ENCODE results near the gene FEM1C. TPM values are rescaled to one million over a fixed set of nuclear protein-coding genes. Genes with fewer than 3 reads are reported as not detected.

FEM1C gene
- total RNA-seq, 1 donor from 2014 or later = 18.4 TPM

DNA sequence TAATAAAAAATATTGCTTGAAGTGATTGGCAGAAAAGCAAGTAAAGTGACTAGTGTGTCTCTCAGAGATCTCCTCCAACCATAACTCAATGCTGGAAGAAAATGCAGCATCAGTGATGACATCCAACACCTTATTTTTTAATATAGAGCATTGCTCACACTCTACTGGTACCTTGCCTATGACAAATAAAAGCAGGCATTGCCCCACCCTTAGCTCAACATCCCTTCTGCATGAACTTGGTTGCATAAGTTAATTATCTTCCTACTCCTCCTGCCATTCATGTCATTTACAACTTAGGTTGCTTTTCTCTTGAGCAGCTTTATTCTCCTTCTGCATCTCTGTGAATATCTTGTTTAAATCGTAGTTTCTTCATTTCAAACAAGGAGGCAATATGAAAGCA is 41.2 kb downstream of the FEM1C start:
- H3K4me1 Mint-ChIP-seq (ENCODE audit: low read depth) = no peaks in the 10 kb centered on the region
- DNase-seq (ENCODE audit: low spot score, unreplicated experiment) = no peak
- peaks cover 15% of the 10 kb centered on the region for H3K27me3 Mint-ChIP-seq
- TF ChIP-seq, protein P1, sequence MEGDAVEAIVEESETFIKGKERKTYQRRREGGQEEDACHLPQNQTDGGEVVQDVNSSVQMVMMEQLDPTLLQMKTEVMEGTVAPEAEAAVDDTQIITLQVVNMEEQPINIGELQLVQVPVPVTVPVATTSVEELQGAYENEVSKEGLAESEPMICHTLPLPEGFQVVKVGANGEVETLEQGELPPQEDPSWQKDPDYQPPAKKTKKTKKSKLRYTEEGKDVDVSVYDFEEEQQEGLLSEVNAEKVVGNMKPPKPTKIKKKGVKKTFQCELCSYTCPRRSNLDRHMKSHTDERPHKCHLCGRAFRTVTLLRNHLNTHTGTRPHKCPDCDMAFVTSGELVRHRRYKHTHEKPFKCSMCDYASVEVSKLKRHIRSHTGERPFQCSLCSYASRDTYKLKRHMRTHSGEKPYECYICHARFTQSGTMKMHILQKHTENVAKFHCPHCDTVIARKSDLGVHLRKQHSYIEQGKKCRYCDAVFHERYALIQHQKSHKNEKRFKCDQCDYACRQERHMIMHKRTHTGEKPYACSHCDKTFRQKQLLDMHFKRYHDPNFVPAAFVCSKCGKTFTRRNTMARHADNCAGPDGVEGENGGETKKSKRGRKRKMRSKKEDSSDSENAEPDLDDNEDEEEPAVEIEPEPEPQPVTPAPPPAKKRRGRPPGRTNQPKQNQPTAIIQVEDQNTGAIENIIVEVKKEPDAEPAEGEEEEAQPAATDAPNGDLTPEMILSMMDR (IDR thresholded peaks at IDR 0.05; ENCODE audit: unreplicated experiment) = no peak
- H3K4me3 Mint-ChIP-seq (ENCODE audit: low read depth) = no peak overlapping the region
- no peaks in the 10 kb centered on the region for H3K36me3 Mint-ChIP-seq (ENCODE audit: insufficient read depth)
- no peak overlapping the region for H3K27ac Mint-ChIP-seq
- H3K9me3 Mint-ChIP-seq (ENCODE audit: low read depth) = no peaks in the 10 kb centered on the region

DNA sequence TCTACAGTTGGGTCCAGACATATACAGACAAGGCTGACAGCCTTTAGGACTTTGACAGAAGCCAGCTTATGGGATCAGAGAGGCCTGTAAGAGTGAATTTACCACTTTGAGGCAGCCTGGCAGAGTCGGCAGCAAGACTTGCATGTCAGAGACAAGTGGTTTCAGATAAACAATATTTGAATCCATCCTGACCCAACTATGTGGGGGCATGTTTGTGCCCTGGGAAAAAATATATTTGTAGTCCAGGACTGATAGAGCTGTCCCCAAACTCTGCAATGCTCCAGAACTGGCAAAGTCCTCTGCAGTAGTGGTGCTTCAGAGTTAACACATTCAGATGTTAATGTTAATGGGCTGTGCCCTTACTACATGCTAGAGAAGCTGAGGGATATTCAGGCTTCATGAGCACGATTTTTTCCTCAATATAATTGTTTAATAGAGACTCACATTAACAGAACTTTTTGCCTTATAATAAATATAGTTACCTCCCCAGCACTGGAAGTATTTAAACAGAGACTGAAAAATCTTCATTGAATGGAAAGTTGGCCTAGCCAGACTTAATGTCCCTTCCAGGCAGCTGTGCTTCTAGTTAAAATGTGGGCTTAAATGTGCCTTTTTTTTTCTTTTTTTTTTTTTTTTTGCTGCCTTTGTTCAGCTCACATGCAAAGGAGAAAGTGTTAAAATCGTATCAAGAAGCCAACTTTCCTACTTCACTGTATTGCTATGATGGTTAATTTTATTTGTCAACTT is 42.9 kb downstream of the FEM1C start:
- no peaks in the 10 kb centered on the region for H3K9me3 Mint-ChIP-seq (ENCODE audit: low read depth)
- H3K36me3 Mint-ChIP-seq (ENCODE audit: insufficient read depth) = no peaks in the 10 kb centered on the region
- no peak for DNase-seq (ENCODE audit: low spot score, unreplicated experiment)
- H3K4me1 Mint-ChIP-seq (ENCODE audit: low read depth) = no peaks in the 10 kb centered on the region
- no peak overlapping the region for H3K4me3 Mint-ChIP-seq (ENCODE audit: low read depth)
- no peak overlapping the region for H3K27ac Mint-ChIP-seq
- TF ChIP-seq, protein P1 (IDR thresholded peaks at IDR 0.05; ENCODE audit: unreplicated experiment) = no peak
- H3K27me3 Mint-ChIP-seq = peaks cover 14% of the 10 kb centered on the region

DNA sequence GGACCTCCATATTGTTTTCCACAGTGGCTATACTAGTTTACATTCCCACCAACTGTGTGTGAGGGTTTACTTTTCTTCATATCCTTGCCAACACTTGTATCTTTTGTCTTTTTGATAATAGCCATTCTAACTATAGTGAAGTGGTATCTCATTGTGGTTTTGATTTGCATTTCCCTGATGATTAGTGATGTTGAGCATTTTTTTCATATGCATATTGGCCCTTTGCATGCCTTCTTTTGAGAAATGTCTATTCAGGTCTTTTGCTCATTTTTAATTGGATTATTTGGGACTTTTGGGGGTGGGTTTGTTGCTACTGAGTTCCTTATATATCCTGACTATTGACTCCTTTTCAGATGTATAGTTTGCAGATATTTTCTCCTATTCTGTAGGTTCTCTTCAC is 44.4 kb downstream of the FEM1C start:
- DNase-seq (ENCODE audit: low spot score, unreplicated experiment) = no peak
- TF ChIP-seq, protein P1 (IDR thresholded peaks at IDR 0.05; ENCODE audit: unreplicated experiment) = no peak
- H3K27ac Mint-ChIP-seq = no peak overlapping the region
- no peaks in the 10 kb centered on the region for H3K9me3 Mint-ChIP-seq (ENCODE audit: low read depth)
- no peak overlapping the region for H3K4me3 Mint-ChIP-seq (ENCODE audit: low read depth)
- peaks cover 15% of the 10 kb centered on the region for H3K27me3 Mint-ChIP-seq
- no peaks in the 10 kb centered on the region for H3K36me3 Mint-ChIP-seq (ENCODE audit: insufficient read depth)
- peaks cover 2% of the 10 kb centered on the region for H3K4me1 Mint-ChIP-seq (ENCODE audit: low read depth)

DNA sequence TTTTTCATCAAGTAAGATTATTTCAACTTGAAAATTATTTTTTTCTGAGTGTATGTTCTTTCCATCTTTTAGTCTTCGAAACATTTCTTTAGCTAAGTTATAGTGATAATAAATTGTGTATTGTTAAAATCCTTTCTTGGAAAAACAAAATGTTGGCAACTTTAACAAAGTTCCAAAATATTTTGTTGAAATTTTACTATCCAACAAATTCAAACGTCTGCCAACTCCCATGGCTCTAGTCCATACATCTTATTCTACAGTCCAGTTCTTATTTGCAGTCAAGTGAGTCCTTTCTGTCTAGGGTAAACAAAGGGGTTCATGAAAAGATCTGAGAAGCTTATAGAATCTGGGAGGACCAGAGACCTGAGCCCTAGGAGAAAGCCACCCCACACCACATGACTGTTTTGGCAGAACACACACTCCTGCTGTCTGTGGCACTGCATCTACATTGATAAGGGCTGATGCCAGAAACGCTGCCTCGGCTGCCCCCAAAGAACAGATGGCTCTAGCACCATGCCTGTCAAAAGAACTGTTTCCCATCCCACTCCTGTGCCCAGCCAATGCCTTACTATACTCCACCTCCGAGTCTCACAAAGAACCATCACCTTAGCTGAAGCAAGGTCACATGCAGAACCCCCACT is 47.5 kb downstream of the FEM1C start:
- H3K9me3 Mint-ChIP-seq (ENCODE audit: low read depth) = no peaks in the 10 kb centered on the region
- H3K4me3 Mint-ChIP-seq (ENCODE audit: low read depth) = no peak overlapping the region
- H3K27ac Mint-ChIP-seq = no peak overlapping the region
- H3K36me3 Mint-ChIP-seq (ENCODE audit: insufficient read depth) = no peaks in the 10 kb centered on the region
- H3K27me3 Mint-ChIP-seq = peaks cover 46% of the 10 kb centered on the region
- TF ChIP-seq, protein P1 (IDR thresholded peaks at IDR 0.05; ENCODE audit: unreplicated experiment) = no peak
- DNase-seq (ENCODE audit: low spot score, unreplicated experiment) = no peak
- H3K4me1 Mint-ChIP-seq (ENCODE audit: low read depth) = peaks cover 2% of the 10 kb centered on the region

DNA sequence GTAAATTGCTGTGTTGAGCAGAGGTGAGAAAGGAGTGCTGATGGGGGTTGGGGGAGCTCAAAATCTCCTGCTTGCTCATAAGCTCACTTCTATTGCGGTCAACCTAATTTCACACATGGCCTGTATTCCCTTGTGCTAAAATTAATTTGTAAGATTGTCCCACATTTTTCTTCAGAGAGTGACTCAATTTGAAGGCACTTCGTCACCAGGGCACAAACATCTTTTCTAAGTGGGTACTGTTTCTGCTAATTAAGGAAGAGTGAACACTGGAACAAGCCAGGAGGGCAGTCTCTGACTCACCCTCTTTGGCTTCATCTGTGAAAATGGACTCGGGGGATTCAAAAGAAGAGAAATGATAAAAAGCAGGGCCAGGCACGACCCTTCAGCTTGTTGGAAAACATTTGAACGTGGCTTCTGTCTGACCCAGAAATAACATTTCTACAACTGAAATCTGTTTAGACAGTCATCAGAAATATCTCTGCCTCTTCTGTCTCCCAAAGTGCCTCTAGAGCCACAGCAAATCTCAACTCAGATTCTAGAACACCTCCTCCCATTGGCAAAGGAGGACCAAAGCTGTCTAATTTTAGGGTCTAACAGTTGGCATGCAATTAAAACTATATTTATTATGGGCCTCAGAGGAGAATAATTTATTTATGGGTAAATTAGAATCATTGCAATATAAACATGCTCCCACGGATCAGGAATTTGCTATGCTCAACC is 49.8 kb downstream of the FEM1C start:
- TF ChIP-seq, protein P1 (IDR thresholded peaks at IDR 0.05; ENCODE audit: unreplicated experiment) = no peak
- Mint-ChIP-seq H3K36me3 (ENCODE audit: insufficient read depth) (no peaks in the 10 kb centered on the region), H3K27ac (no peak overlapping the region), H3K4me1 (ENCODE audit: low read depth) (peaks cover 2% of the 10 kb centered on the region), H3K9me3 (ENCODE audit: low read depth) (no peaks in the 10 kb centered on the region), H3K27me3 (peaks cover 41% of the 10 kb centered on the region), H3K4me3 (ENCODE audit: low read depth) (no peak overlapping the region)
- DNase-seq (ENCODE audit: low spot score, unreplicated experiment) = no peak

Measured in progenitor cell of endocrine pancreas (in vitro differentiated cells).